ENCODE measurements around the gene DIO1.

Gene DIO1

GRCh38 chr1:53894644-53895043, 657 bp downstream of the DIO1 start:
- DNase-seq, result no peak
- no peak for ATAC-seq

GRCh38 chr1:53895421-53895820, 1.4 kb downstream of the DIO1 start:
- DNase-seq (no peak), ATAC-seq (no peak)

GRCh38 chr1:53896635-53897229, 2.7 kb downstream of the DIO1 start:
- DNase-seq, result no peak
- no peak for ATAC-seq

GRCh38 chr1:53899206-53899628, 5.2 kb downstream of the DIO1 start:
- DNase-seq, result no peak
- ATAC-seq, result no peak

GRCh38 chr1:53899708-53900107, 5.7 kb downstream of the DIO1 start:
- DNase-seq (no peak), ATAC-seq (no peak)

- ATAC-seq (no peak), DNase-seq (no peak)
Measured at GRCh38 chr1:53902235-53903138, 8.5 kb downstream of the DIO1 start.

GRCh38 chr1:53905509-53905908, 11.5 kb downstream of the DIO1 start:
- DNase-seq (no peak), ATAC-seq (no peak)

- ATAC-seq (no peak), DNase-seq (no peak)
Measured at GRCh38 chr1:53906121-53906520, 12.1 kb downstream of the DIO1 start.

- ATAC-seq (no peak), DNase-seq (no peak)
Measured at GRCh38 chr1:53909946-53910345, 16.0 kb downstream of the DIO1 start.

- DNase-seq, result no peak
Measured at GRCh38 chr1:53911442-53911841, 17.5 kb downstream of the DIO1 start.

GRCh38 chr1:53913352-53914033, 19.5 kb downstream of the DIO1 start:
- DNase-seq, result no peak
- ATAC-seq, result no peak

More at GRCh38 chr1:53911442-53911841, 17.5 kb downstream of the DIO1 start:
- no peak for ATAC-seq

- no peak for DNase-seq
- ATAC-seq, result no peak
Measured at GRCh38 chr1:53918343-53918742, 24.4 kb downstream of the DIO1 start.

GRCh38 chr1:53919675-53920066, 25.7 kb downstream of the DIO1 start:
- DNase-seq, result peak; percentile 37
- ATAC-seq, result peak; percentile 91

- DNase-seq (no peak), ATAC-seq (no peak)
Measured at GRCh38 chr1:53927376-53927881, 33.4 kb downstream of the DIO1 start.

GRCh38 chr1:53929246-53929960, 35.4 kb downstream of the DIO1 start:
- ATAC-seq (no peak), DNase-seq (no peak)

GRCh38 chr1:53930932-53931331, 36.9 kb downstream of the DIO1 start:
- ATAC-seq, result no peak
- no peak for DNase-seq

- DNase-seq (no peak), ATAC-seq (no peak)
Measured at GRCh38 chr1:53931523-53931922, 37.5 kb downstream of the DIO1 start.

- DNase-seq (no peak), ATAC-seq (no peak)
Measured at GRCh38 chr1:53934170-53934765, 40.3 kb downstream of the DIO1 start.

- no peak for ATAC-seq
- no peak for DNase-seq
Measured at GRCh38 chr1:53936430-53936829, 42.4 kb downstream of the DIO1 start.

- DNase-seq (no peak), ATAC-seq (no peak)
Measured at GRCh38 chr1:53938136-53938830, 44.3 kb downstream of the DIO1 start.

Data from stimulated activated naive CD8-positive, alpha-beta T cell treated with anti-CD3 and anti-CD28 coated beads, Interleukin-15, Interleukin-2, amounts not matched to agents 100 U/mL and 50 U/mL, for 24 hours (primary cell).